Liver (tissue), 3 donors: ENCODE measurements around the gene AUH.

Experiments
- CTCF ChIP-seq: fragments of 150-350 bp; IDR thresholded peaks from 2 replicates; pipeline ENCODE4 v1.5.1; 2017; ENCODE audit warnings: improper control_type of control experiment, low read depth, low read length; ENCODE audit not compliant: missing input control
- TAF1 ChIP-seq: conservative IDR thresholded peaks from 2 replicates; pipeline ENCODE4 v1.6.1; 2016; ENCODE audit warnings: antibody characterized with exemption, mild to moderate bottlenecking
- YY1 ChIP-seq: IDR thresholded peaks from 2 replicates; pipeline ENCODE4 v1.6.1; 2016; ENCODE audit warnings: antibody characterized with exemption, mild to moderate bottlenecking
- TF ChIP-seq, protein P1 (sequence below): IDR thresholded peaks from 2 replicates; pipeline ENCODE4 v1.6.1; 2016; ENCODE audit warnings: antibody characterized with exemption
- donor health status: healthy.
- donor health status: healthy.

GRCh38 chr9:91346644-91347043 lies 15.1 kb downstream of the AUH start:
- TF ChIP-seq TAF1, result no peak
- no peak for TF ChIP-seq CTCF
- no peak for TF ChIP-seq YY1
- TF ChIP-seq, protein P1, sequence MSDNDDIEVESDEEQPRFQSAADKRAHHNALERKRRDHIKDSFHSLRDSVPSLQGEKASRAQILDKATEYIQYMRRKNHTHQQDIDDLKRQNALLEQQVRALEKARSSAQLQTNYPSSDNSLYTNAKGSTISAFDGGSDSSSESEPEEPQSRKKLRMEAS, result no peak
